ENCODE measurements around the gene TBC1D8. TPM values are rescaled to one million over a fixed set of nuclear protein-coding genes. Genes with fewer than 3 reads are reported as not detected.

Gene TBC1D8
- total RNA-seq, 1 donor from 2014 or later = 16.3 TPM

GRCh38 chr2:101153787-101154186, 2.6 kb upstream of the TBC1D8 start:
- Mint-ChIP-seq H3K9me3 (ENCODE audit: unreplicated experiment) (no peaks in the 10 kb centered on the region), H3K27ac (ENCODE audit: unreplicated experiment) (no peak overlapping the region), H3K27me3 (ENCODE audit: unreplicated experiment) (no peaks in the 10 kb centered on the region), H3K36me3 (ENCODE audit: unreplicated experiment) (no peaks in the 10 kb centered on the region), H3K4me1 (ENCODE audit: unreplicated experiment) (peaks cover 33% of the 10 kb centered on the region), H3K4me3 (ENCODE audit: unreplicated experiment) (no peak overlapping the region)
- DNase-seq (ENCODE audit: extremely low spot score, unreplicated experiment) = no peak
- no peak for TF ChIP-seq CTCF (IDR thresholded peaks at IDR 0.05)

GRCh38 chr2:101153077-101153707, 2.0 kb upstream of the TBC1D8 start:
- H3K4me3 Mint-ChIP-seq (ENCODE audit: unreplicated experiment) = no peak overlapping the region
- H3K36me3 Mint-ChIP-seq (ENCODE audit: unreplicated experiment) = no peaks in the 10 kb centered on the region
- peaks cover 38% of the 10 kb centered on the region for H3K4me1 Mint-ChIP-seq (ENCODE audit: unreplicated experiment)
- H3K27ac Mint-ChIP-seq (ENCODE audit: unreplicated experiment) = no peak overlapping the region
- H3K9me3 Mint-ChIP-seq (ENCODE audit: unreplicated experiment) = no peaks in the 10 kb centered on the region
- no peak for DNase-seq (ENCODE audit: extremely low spot score, unreplicated experiment)
- H3K27me3 Mint-ChIP-seq (ENCODE audit: unreplicated experiment) = no peaks in the 10 kb centered on the region
- TF ChIP-seq CTCF (IDR thresholded peaks at IDR 0.05) = peak; percentile 4

- no peaks in the 10 kb centered on the region for H3K27me3 Mint-ChIP-seq (ENCODE audit: unreplicated experiment)
- H3K4me1 Mint-ChIP-seq (ENCODE audit: unreplicated experiment) = peaks cover 38% of the 10 kb centered on the region
- peak overlapping the region; percentile 78 for H3K27ac Mint-ChIP-seq (ENCODE audit: unreplicated experiment)
- peak overlapping the region; percentile 73 for H3K4me3 Mint-ChIP-seq (ENCODE audit: unreplicated experiment)
- peak; percentile 76 for TF ChIP-seq CTCF (IDR thresholded peaks at IDR 0.05)
- H3K36me3 Mint-ChIP-seq (ENCODE audit: unreplicated experiment) = no peaks in the 10 kb centered on the region
- DNase-seq (ENCODE audit: extremely low spot score, unreplicated experiment) = no peak
- H3K9me3 Mint-ChIP-seq (ENCODE audit: unreplicated experiment) = no peaks in the 10 kb centered on the region
Measured at GRCh38 chr2:101152272-101153076, 1.3 kb upstream of the TBC1D8 start.

- H3K36me3 Mint-ChIP-seq (ENCODE audit: unreplicated experiment) = peaks cover 2% of the 10 kb centered on the region
- peak overlapping the region; percentile 78 for H3K27ac Mint-ChIP-seq (ENCODE audit: unreplicated experiment)
- H3K4me1 Mint-ChIP-seq (ENCODE audit: unreplicated experiment) = peaks cover 38% of the 10 kb centered on the region
- H3K9me3 Mint-ChIP-seq (ENCODE audit: unreplicated experiment) = no peaks in the 10 kb centered on the region
- peak overlapping the region; percentile 73 for H3K4me3 Mint-ChIP-seq (ENCODE audit: unreplicated experiment)
- H3K27me3 Mint-ChIP-seq (ENCODE audit: unreplicated experiment) = no peaks in the 10 kb centered on the region
- TF ChIP-seq CTCF (IDR thresholded peaks at IDR 0.05) = no peak
- no peak for DNase-seq (ENCODE audit: extremely low spot score, unreplicated experiment)
Measured at GRCh38 chr2:101151859-101152271, 683 bp upstream of the TBC1D8 start.
